Measurements from ENCODE around the gene RHEB. TPM values are rescaled to one million over a fixed set of nuclear protein-coding genes. Genes with fewer than 3 reads are reported as not detected.

Gene RHEB
- total RNA-seq, 4 donors from 2014 or later = 34.7 to 46.9 (median 41.5) TPM

GRCh38 chr7:151506901-151507382 lies 12.8 kb downstream of the RHEB start:
- Histone ChIP-seq H3K27me3 (no peaks in the 10 kb centered on the region), H3K4me3 (no peak overlapping the region), H3K27ac (no peak overlapping the region), H3K4me1 (peaks cover 0 to 27% (median 0%) of the 10 kb centered on the region in 4 donors), H3K36me3 (no peaks in the 10 kb centered on the region), H3K9me3 (no peaks in the 10 kb centered on the region)
- TF ChIP-seq CTCF (IDR thresholded peaks at IDR 0.05) (no peak), POLR2A (IDR thresholded peaks at IDR 0.05) (no peak)
- DNase-seq = no peak

- Histone ChIP-seq H3K9me3 (no peaks in the 10 kb centered on the region), H3K27me3 (no peaks in the 10 kb centered on the region), H3K4me3 (no peak overlapping the region), H3K36me3 (no peaks in the 10 kb centered on the region), H3K27ac (no peak overlapping the region), H3K4me1 (peaks cover 0 to 27% (median 0%) of the 10 kb centered on the region in 4 donors)
- no peak for TF ChIP-seq CTCF (IDR thresholded peaks at IDR 0.05)
- no peak for TF ChIP-seq POLR2A (IDR thresholded peaks at IDR 0.05)
- no peak for DNase-seq
Measured at GRCh38 chr7:151505836-151506468, 13.7 kb downstream of the RHEB start.

DNA sequence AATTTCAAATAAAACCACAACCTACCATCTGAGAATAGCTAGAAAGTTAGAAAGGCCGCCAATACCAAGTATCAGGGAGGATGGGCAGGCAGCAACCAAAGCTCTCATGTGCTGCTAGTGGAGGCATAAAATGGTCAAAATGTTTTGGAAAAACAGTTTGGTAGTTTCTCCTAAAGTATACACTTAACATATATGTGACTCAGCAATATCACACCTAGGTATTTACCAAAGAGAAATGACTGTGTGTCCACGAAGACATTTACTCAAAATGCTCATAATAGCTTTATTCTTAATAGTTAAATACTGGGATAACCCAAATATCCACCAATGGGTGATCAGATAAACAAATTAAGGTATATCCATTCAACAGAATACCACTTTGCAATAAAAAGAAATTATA lies 14.3 kb downstream of the RHEB start:
- Histone ChIP-seq H3K4me3 (no peak overlapping the region), H3K27me3 (no peaks in the 10 kb centered on the region), H3K4me1 (peaks cover 0 to 25% (median 0%) of the 10 kb centered on the region in 4 donors), H3K27ac (no peak overlapping the region), H3K36me3 (no peaks in the 10 kb centered on the region), H3K9me3 (no peaks in the 10 kb centered on the region)
- DNase-seq = no peak
- no peak for TF ChIP-seq POLR2A (IDR thresholded peaks at IDR 0.05)
- no peak for TF ChIP-seq CTCF (IDR thresholded peaks at IDR 0.05)

DNA sequence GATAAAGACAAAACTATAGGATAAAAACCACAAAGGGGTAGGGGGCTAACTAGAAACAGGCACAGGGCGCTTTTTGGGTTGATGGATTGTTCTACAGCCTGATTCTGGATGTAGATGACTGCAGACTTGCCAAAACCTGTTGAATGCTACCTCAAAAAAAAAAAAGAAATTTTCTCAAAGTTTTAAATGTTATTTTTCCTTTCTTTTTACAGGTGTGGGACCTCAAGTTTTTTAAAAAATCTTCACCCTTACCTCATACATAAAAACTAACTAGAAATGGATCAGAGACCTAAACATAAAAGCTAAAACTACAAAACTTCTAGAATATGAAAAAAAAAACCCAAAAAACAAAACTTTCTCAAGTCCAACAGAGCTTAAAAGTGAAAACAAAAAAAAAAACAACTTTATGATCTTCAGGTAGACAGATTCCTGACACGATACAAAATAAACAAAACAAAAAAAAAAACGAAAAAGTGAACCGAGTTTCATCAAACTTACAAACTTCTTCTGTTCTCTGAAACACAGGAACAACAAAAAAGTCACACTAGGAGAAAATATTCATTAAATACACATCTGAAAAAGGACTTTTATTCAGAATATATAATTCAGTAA lies 14.9 kb downstream of the RHEB start:
- TF ChIP-seq CTCF (IDR thresholded peaks at IDR 0.05) = no peak
- TF ChIP-seq POLR2A (IDR thresholded peaks at IDR 0.05) = no peak
- Histone ChIP-seq H3K36me3 (no peaks in the 10 kb centered on the region), H3K4me3 (no peak overlapping the region), H3K27me3 (no peaks in the 10 kb centered on the region), H3K9me3 (no peaks in the 10 kb centered on the region), H3K27ac (no peak overlapping the region), H3K4me1 (peaks cover 0 to 19% (median 0%) of the 10 kb centered on the region in 4 donors)
- no peak for DNase-seq

DNA sequence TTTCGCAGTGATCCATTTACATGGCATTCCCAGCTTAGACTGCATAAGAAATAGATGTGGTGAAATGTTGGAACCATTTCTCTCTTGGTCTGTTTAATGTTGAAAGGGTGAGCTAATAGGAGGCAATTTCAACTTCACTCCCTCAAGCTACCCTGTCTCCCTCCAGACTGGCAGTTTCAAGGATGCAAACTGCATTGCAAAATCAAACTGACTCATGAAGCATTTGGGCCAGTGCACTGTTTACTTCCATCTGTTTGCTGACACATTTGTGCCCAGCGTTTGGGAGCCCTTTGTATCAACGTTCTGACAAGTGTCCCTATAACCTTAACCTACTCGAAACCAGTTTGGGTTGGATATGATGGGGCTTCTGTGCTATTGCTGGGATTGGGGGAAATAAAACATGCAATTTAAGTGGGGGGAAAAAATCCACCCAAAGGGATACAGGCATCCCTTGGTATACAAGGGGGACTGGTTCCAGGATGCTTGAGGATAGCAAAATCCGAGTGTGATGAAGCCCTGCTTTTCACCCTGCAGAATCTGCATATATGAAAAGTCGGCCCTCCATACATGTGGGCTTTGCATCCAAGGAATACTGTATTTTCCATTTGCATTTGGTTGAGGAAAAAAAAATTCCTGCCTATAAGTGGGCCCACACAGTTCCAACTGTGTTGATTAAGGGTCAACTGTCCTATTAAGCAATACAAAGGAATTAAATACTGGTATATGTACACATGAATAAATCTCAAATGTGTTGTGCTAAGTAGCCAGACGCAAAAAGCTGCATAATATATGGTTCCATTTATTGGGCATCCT lies 15.6 kb downstream of the RHEB start:
- H3K27ac ChIP-seq = no peak overlapping the region
- H3K36me3 ChIP-seq = no peaks in the 10 kb centered on the region
- no peak for DNase-seq
- no peak for TF ChIP-seq CTCF (IDR thresholded peaks at IDR 0.05)
- no peak for TF ChIP-seq POLR2A (IDR thresholded peaks at IDR 0.05)
- H3K27me3 ChIP-seq = no peaks in the 10 kb centered on the region
- H3K4me1 ChIP-seq = peaks cover 0 to 12% (median 0%) of the 10 kb centered on the region in 4 donors
- H3K9me3 ChIP-seq = no peaks in the 10 kb centered on the region
- no peak overlapping the region for H3K4me3 ChIP-seq

Measured in Peyer's patch (tissue), 4 donors.